Right lobe of liver (tissue), 4 donors: ENCODE measurements around the gene HSPA4.

ENCODE experiments used
- CTCF ChIP-seq, 4 donors: fragments of 200-600 bp in 3 of 4; fragments of 450-650 bp in 1 of 4; IDR thresholded peaks; one replicate each; pipeline versions ENCODE4 v1.5.1 to v1.8.0; 2016 to 2022; ENCODE audit warnings: antibody characterized with exemption in 4 of 4, mild to moderate bottlenecking in 2 of 4
- POLR2A ChIP-seq: fragments of 450-650 bp; IDR thresholded peaks from one replicate; pipeline ENCODE4 v1.6.1; 2017; ENCODE audit warnings: antibody characterized with exemption, mild to moderate bottlenecking
- donor health status: DM: no; HTN: no; CAD: no.
- donor health status: DM: no; HTN: no; CAD: no.
- donor health status: DM: no; HTN: yes; CAD: no.

GRCh38 chr5:133122711-133123110 lies 70.9 kb downstream of the HSPA4 start:
- TF ChIP-seq POLR2A (no peak), CTCF (IDR thresholded peaks at IDR 0.05) (no peak)
